Activated CD4-positive, alpha-beta memory T cell treated with anti-CD3 and anti-CD28 coated beads for 36 hours (primary cell): Measurements from ENCODE around the gene POLR2E. TPM values are rescaled to one million over a fixed set of nuclear protein-coding genes. Genes with fewer than 3 reads are reported as not detected.
A peak's percentile ranks its signal among the peaks of the same experiment; 100 is the strongest.

Experiments
- CTCF ChIA-PET: fragments of 350-600 bp; sonication (Branson Sonifier 250); formaldehyde crosslinking; loops from one replicate; lab custom pipeline; 2021; ENCODE audit warnings: antibody characterized with exemption, inconsistent platforms; lab: Charles Lee
- POLR2A ChIA-PET: fragments of 350-600 bp; sonication (Branson Sonifier 250); formaldehyde crosslinking; loops from one replicate; lab custom pipeline; 2021; ENCODE audit warnings: antibody characterized with exemption; lab: Charles Lee
- DNase-seq: peaks from one replicate; pipeline ENCODE4 v3.0.0-alpha.2; 2020
- H3K27ac Mint-ChIP-seq: one replicate; pipeline ENCODE4 v1.8.0; 2021; ENCODE audit warnings: mixed read lengths
- H3K27me3 Mint-ChIP-seq: one replicate; pipeline ENCODE4 v1.8.0; 2021; ENCODE audit warnings: mixed read lengths
- H3K36me3 Mint-ChIP-seq: one replicate; pipeline ENCODE4 v1.8.0; 2021; ENCODE audit warnings: mixed read lengths
- H3K4me1 Mint-ChIP-seq: one replicate; pipeline ENCODE4 v1.8.0; 2021; ENCODE audit warnings: low read depth, mixed read lengths
- H3K4me3 Mint-ChIP-seq: one replicate; pipeline ENCODE4 v1.8.0; 2021; ENCODE audit warnings: mild to moderate bottlenecking, mixed read lengths
- H3K9me3 Mint-ChIP-seq: one replicate; pipeline ENCODE4 v1.8.0; 2021; ENCODE audit warnings: mixed read lengths
- intact Hi-C: fragments of 100-400 bp; cut with micrococcal nuclease; formaldehyde crosslinking; loops from one replicate; pipeline ENCODE4 v1.15.1; 2023
- total RNA-seq, 2 experiments: library from RNA; stranded (reverse); gene quantifications; one replicate each; pipeline ENCODE4 v1.2.3, GENCODE V29; 2021

The POLR2E gene
- total RNA-seq, 2 experiments from 2014 or later, result 204 to 207 TPM

- no peak overlapping the region for H3K4me3 Mint-ChIP-seq
- H3K27ac Mint-ChIP-seq, result no peak overlapping the region
- ChIA-PET CTCF (interaction anchor here (0.9 to 5.2 kb wide), 13 partner anchors 9 to 203 kb away, joined by 3 to 41 read pairs (median 4); partner anchors contain the start of genes ABCA7, CIRBP, POLR2E and RNU6-2), POLR2A (interaction anchor here (0.6 to 5.1 kb wide), 8 partner anchors 9 to 65 kb away, joined by 3 to 55 read pairs (median 4); partner anchors contain the start of gene GPX4)
- H3K9me3 Mint-ChIP-seq, result no peaks in the 10 kb centered on the region
- no peaks in the 10 kb centered on the region for H3K27me3 Mint-ChIP-seq
- DNase-seq, result no peak
- peaks cover 12% of the 10 kb centered on the region for H3K36me3 Mint-ChIP-seq
- intact Hi-C loops, result loop anchor here (2.0 kb wide), 1 partner anchor 25 kb away; the partner anchor contains the start of gene ABCA7
- H3K4me1 Mint-ChIP-seq, result peaks cover 26% of the 10 kb centered on the region
These were observed 29.5 kb downstream of the POLR2E start for GRCh38 chr19:1065606-1066109.

DNA sequence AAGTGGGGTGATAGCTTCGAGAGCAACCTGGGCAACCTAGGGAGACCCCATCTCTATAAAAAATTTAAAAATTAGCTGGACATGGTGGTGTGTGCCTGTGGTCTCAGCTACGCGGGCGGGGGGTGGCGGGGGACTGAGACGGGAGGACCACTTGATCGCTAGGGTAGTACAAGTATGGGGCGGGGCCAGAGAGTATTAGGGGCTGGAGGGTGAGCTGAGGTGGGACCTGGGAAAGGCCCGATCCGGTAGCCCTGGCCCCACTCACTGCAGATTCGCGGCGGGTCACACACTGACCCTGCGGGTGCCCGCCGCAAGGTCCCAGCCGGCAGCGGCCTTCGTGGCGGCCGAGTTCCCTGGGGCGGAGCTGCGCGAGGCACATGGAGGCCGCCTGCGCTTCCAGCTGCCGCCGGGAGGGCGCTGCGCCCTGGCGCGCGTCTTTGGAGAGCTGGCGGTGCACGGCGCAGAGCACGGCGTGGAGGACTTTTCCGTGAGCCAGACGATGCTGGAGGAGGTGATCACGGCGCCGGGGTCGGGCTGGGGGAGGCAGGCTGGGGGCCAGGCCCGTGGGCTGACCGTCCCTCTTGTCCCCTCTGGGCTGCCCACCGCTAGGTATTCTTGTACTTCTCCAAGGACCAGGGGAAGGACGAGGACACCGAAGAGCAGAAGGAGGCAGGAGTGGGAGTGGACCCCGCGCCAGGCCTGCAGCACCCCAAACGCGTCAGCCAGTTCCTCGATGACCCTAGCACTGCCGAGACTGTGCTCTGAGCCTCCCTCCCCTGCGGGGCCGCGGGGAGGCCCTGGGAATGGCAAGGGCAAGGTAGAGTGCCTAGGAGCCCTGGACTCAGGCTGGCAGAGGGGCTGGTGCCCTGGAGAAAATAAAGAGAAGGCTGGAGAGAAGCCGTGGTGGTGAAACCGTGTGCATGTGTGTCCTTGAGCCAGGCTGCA, 30.2 kb downstream of the POLR2E start:
- Mint-ChIP-seq H3K36me3 (peaks cover 12% of the 10 kb centered on the region), H3K27ac (no peak overlapping the region), H3K9me3 (no peaks in the 10 kb centered on the region), H3K27me3 (no peaks in the 10 kb centered on the region), H3K4me3 (peak overlapping the region; percentile 5), H3K4me1 (peaks cover 24% of the 10 kb centered on the region)
- DNase-seq, result peak; percentile 80
- intact Hi-C loops, result no loop called here
- POLR2A ChIA-PET, result interaction anchor here (0.6 to 5.1 kb wide), 9 partner anchors 11 to 362 kb away, joined by 3 to 55 read pairs (median 4); partner anchors contain the start of genes CIRBP and GPX4
- CTCF ChIA-PET, result interaction anchor here (0.6 to 5.2 kb wide), 23 partner anchors 8 to 384 kb away, joined by 3 to 41 read pairs (median 5); partner anchors contain the start of genes ABCA7, ATP5F1D, CIRBP and CNN2

DNA sequence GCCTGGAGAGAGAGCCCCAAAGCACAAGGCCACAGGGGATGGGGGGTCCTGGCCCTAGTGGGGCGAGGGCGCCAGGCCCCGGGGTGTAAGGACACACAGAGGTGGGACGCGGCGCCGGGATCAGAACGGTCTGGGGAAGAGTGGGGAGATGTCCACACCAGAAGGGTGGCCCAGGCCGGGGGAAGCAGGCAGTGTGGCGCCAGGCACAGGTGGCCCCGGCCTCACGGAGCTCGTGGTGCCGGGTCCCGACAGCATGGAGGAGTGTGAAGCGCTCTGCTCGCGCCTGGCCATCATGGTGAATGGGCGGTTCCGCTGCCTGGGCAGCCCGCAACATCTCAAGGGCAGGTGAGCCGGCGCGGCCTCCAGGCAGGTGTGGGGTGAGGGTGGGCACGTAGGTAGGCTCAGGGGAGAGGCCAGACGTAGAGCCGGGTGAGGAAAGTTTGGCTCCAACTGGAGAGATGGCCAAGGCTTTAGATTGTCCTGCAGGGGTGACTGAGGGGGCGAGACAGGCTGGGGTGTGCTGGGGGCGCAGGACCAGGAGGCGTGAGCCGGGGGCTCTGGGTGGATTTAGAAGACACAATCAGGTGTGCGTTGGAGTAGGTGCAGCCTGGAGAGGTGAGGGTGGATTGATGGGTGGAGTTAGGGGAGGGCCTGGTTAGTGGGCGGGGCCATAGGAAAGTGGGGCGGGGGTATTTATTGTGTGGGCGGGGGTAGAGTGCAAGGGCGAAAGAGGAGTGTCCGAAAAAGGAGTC, 31.1 kb downstream of the POLR2E start:
- no peaks in the 10 kb centered on the region for H3K9me3 Mint-ChIP-seq
- no peak overlapping the region for H3K4me3 Mint-ChIP-seq
- peaks cover 9% of the 10 kb centered on the region for H3K36me3 Mint-ChIP-seq
- H3K27ac Mint-ChIP-seq, result no peak overlapping the region
- POLR2A ChIA-PET, result interaction anchor here (1.0 to 5.1 kb wide), 5 partner anchors 12 to 361 kb away, joined by 3 to 55 read pairs (median 5); partner anchors contain the start of genes CIRBP and GPX4
- peaks cover 21% of the 10 kb centered on the region for H3K4me1 Mint-ChIP-seq
- H3K27me3 Mint-ChIP-seq, result no peaks in the 10 kb centered on the region
- CTCF ChIA-PET, result interaction anchor here (0.6 to 5.2 kb wide), 18 partner anchors 11 to 384 kb away, joined by 3 to 41 read pairs (median 5); partner anchors contain the start of genes ABCA7, ATP5F1D, CIRBP and CNN2
- intact Hi-C loops, result no loop called here
- no peak for DNase-seq

- H3K4me1 Mint-ChIP-seq, result peaks cover 15% of the 10 kb centered on the region
- no peak overlapping the region for H3K27ac Mint-ChIP-seq
- DNase-seq, result peak; percentile 86
- peaks cover 2% of the 10 kb centered on the region for H3K36me3 Mint-ChIP-seq
- no peaks in the 10 kb centered on the region for H3K27me3 Mint-ChIP-seq
- intact Hi-C loops, result no loop called here
- ChIA-PET CTCF (interaction anchor here (0.7 to 5.2 kb wide), 2 partner anchors 23 to 178 kb away, joined by 4 to 31 read pairs; partner anchors contain the start of gene ABCA7), POLR2A (no interaction called here)
- no peaks in the 10 kb centered on the region for H3K9me3 Mint-ChIP-seq
- H3K4me3 Mint-ChIP-seq, result no peak overlapping the region
These were observed 31.9 kb downstream of the POLR2E start for GRCh38 chr19:1063030-1063908.

DNA sequence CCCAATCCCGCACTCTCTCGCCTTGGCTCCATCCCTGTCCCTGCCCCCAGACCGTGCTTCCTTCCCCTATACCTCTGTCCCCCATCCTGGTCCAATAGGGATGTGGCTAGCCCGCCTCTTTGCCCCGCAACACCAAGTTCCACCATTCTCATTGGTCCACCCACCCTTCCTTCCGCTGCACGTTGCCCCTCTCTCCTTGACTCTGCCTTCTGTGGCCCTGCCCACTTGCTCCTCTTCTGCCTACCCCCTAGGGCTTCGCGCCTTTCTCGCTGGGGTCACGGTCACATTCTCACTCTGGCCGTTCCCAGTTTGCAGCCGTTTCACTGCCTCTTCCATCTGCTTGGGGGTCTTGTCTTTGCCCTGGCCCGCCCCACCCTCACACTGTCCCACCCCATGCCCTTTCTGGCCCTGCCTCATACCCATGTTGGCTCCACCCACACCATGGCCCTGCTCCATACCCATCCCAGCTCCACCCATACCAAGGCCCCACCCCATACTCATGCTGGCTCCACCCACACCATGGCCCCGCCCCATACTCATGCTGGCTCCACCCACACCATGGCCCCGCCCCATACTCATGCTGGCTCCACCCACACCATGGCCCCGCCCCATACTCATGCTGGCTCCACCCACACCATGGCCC, 32.7 kb downstream of the POLR2E start:
- Mint-ChIP-seq H3K4me3 (no peak overlapping the region), H3K27me3 (no peaks in the 10 kb centered on the region), H3K27ac (no peak overlapping the region), H3K4me1 (peaks cover 22% of the 10 kb centered on the region), H3K9me3 (no peaks in the 10 kb centered on the region), H3K36me3 (no peaks in the 10 kb centered on the region)
- no peak for DNase-seq
- CTCF ChIA-PET, result interaction anchor here (0.7 to 5.2 kb wide), 2 partner anchors 23 to 179 kb away, joined by 4 to 31 read pairs; partner anchors contain the start of gene ABCA7
- POLR2A ChIA-PET, result no interaction called here
- intact Hi-C loops, result no loop called here

GRCh38 chr19:1061987-1062386, 33.2 kb downstream of the POLR2E start:
- peaks cover 25% of the 10 kb centered on the region for H3K4me1 Mint-ChIP-seq
- no peak for DNase-seq
- H3K27me3 Mint-ChIP-seq, result no peaks in the 10 kb centered on the region
- H3K27ac Mint-ChIP-seq, result no peak overlapping the region
- H3K36me3 Mint-ChIP-seq, result no peaks in the 10 kb centered on the region
- CTCF ChIA-PET, result interaction anchor here (0.7 kb wide), 1 partner anchor 179 kb away, joined by 4 read pairs; no protein-coding TSS in a partner anchor
- POLR2A ChIA-PET, result no interaction called here
- no peak overlapping the region for H3K4me3 Mint-ChIP-seq
- H3K9me3 Mint-ChIP-seq, result no peaks in the 10 kb centered on the region
- intact Hi-C loops, result no loop called here

DNA sequence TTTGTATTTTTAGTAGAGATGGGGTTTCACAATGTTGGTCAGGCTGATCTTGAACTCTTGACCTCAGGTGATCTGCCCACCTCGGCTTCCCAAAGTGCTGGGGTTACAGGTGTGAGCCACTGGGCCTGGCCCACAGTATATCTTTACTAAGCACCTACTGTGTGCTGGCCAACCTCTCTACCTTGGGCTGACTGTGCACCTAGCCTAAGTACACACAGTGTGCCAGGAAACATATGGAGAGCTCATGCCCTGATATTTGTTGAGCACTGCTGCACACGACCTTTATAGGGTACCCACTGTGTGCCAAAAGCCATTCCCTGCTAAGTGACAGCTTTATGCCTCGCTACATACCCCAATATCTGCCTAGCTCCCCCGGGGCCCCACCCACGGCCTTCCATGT, 34.5 kb downstream of the POLR2E start:
- no peak for DNase-seq
- no peak overlapping the region for H3K4me3 Mint-ChIP-seq
- H3K36me3 Mint-ChIP-seq, result no peaks in the 10 kb centered on the region
- H3K4me1 Mint-ChIP-seq, result peaks cover 23% of the 10 kb centered on the region
- ChIA-PET POLR2A (no interaction called here), CTCF (no interaction called here)
- no peak overlapping the region for H3K27ac Mint-ChIP-seq
- H3K27me3 Mint-ChIP-seq, result no peaks in the 10 kb centered on the region
- intact Hi-C loops, result no loop called here
- no peaks in the 10 kb centered on the region for H3K9me3 Mint-ChIP-seq

- peak overlapping the region; percentile 16 for H3K27ac Mint-ChIP-seq
- DNase-seq, result no peak
- no peaks in the 10 kb centered on the region for H3K9me3 Mint-ChIP-seq
These were observed 37.1 kb downstream of the POLR2E start for GRCh38 chr19:1058112-1058511.

GRCh38 chr19:1057176-1057855, 37.9 kb downstream of the POLR2E start:
- ChIA-PET POLR2A (interaction anchor here (0.6 to 1.1 kb wide), 4 partner anchors 10 to 330 kb away, joined by 3 read pairs; partner anchors contain the start of gene ARHGAP45), CTCF (interaction anchor here (1.0 to 2.5 kb wide), 8 partner anchors 10 to 209 kb away, joined by 3 to 12 read pairs (median 4); partner anchors contain the start of gene ARHGAP45)
- peak overlapping the region; percentile 40 for H3K27ac Mint-ChIP-seq
- peaks cover 11% of the 10 kb centered on the region for H3K4me1 Mint-ChIP-seq
- H3K9me3 Mint-ChIP-seq, result no peaks in the 10 kb centered on the region
- H3K4me3 Mint-ChIP-seq, result no peak overlapping the region
- intact Hi-C loops, result loop anchor here (5.0 kb wide), 1 partner anchor 135 kb away; no protein-coding TSS in a partner anchor
- peak; percentile 62 for DNase-seq
- H3K27me3 Mint-ChIP-seq, result no peaks in the 10 kb centered on the region
- no peaks in the 10 kb centered on the region for H3K36me3 Mint-ChIP-seq

More at GRCh38 chr19:1058112-1058511, 37.1 kb downstream of the POLR2E start:
- peaks cover 11% of the 10 kb centered on the region for H3K4me1 Mint-ChIP-seq
- ChIA-PET POLR2A (interaction anchor here (0.6 to 1.1 kb wide), 3 partner anchors 9 to 73 kb away, joined by 3 read pairs; partner anchors contain the start of gene ARHGAP45), CTCF (interaction anchor here (1.0 to 2.5 kb wide), 7 partner anchors 10 to 208 kb away, joined by 3 to 12 read pairs (median 4); partner anchors contain the start of gene ARHGAP45)
- H3K4me3 Mint-ChIP-seq, result no peak overlapping the region
- no peaks in the 10 kb centered on the region for H3K27me3 Mint-ChIP-seq
- intact Hi-C loops, result loop anchor here (5.0 kb wide), 1 partner anchor 134 kb away; no protein-coding TSS in a partner anchor
- H3K36me3 Mint-ChIP-seq, result no peaks in the 10 kb centered on the region
